GM12891 (cell line): ENCODE data around the gene EML3.

Source experiments
- POLR2A ChIP-seq: IDR thresholded peaks from 2 replicates; pipeline ENCODE4 v1.6.1; 2011; ENCODE audit warnings: low read depth, low read length, control low read depth
- POLR2AphosphoS5 ChIP-seq: IDR thresholded peaks from 2 replicates; pipeline ENCODE4 v1.6.1; 2011; ENCODE audit warnings: low read depth, low read length, control low read depth
- SPI1 ChIP-seq: IDR thresholded peaks from 2 replicates; pipeline ENCODE4 v1.6.1; 2011; ENCODE audit warnings: low read depth, low read length, control low read depth

GRCh38 chr11:62607714-62608113, 4.9 kb downstream of the EML3 start:
- TF ChIP-seq POLR2A = no peak
- TF ChIP-seq SPI1 = no peak
- TF ChIP-seq POLR2AphosphoS5 = no peak
